ENCODE measurements around the gene GNRHR. TPM values are rescaled to one million over a fixed set of nuclear protein-coding genes. Genes with fewer than 3 reads are reported as not detected.
"Not testable (repeated sequence)": the region's sequence is repeated elsewhere in the genome, so short reads cannot be mapped to it uniquely, and the experiment has no call there.

The GNRHR gene
- total and polyA plus RNA-seq, 7 experiments from 2014 or later: not detected

GRCh38 chr4:67736262-67736661 lies 17.9 kb downstream of the GNRHR start:
- H3K27me3 ChIP-seq (ENCODE audit: control insufficient read depth in 2 of 2, insufficient read depth in 2 of 2, low read length in 2 of 2): no peaks in the 10 kb centered on the region
- ChIA-PET CTCF (interaction anchor here (0.5 kb wide), 1 partner anchor 36 kb away, joined by 4 read pairs; no protein-coding TSS in a partner anchor), POLR2A (no interaction called here)
- H3K36me3 ChIP-seq (ENCODE audit: control insufficient read depth in 2 of 3, insufficient read depth in 3 of 3, low read length in 3 of 3): no peaks in the 10 kb centered on the region
- H3K9me3 ChIP-seq (ENCODE audit: control insufficient read depth in 2 of 3, low read length in 3 of 3): no peaks in the 10 kb centered on the region
- ATAC-seq (no peak), DNase-seq (no peak)
- no peak overlapping the region for H3K4me3 ChIP-seq (ENCODE audit: low read length)
- peaks cover 0 to 7% (median 0%) of the 10 kb centered on the region in 7 donors for H3K4me1 Mint-ChIP-seq
- H3K4me1 ChIP-seq (ENCODE audit: control insufficient read depth in 2 of 2, insufficient read depth in 2 of 2, low read length in 2 of 2): no peaks in the 10 kb centered on the region
- intact Hi-C loops (cut with micrococcal nuclease): no loop called here
- H3K4me3 Mint-ChIP-seq: no peak overlapping the region
- peaks cover 0 to 5% (median 0%) of the 10 kb centered on the region in 5 donors for H3K27me3 Mint-ChIP-seq
- H3K9me3 Mint-ChIP-seq: peaks cover 0 to 2% (median 0%) of the 10 kb centered on the region in 11 donors
- peaks cover 6 to 20% (median 16%) of the 10 kb centered on the region in 5 donors for H3K36me3 Mint-ChIP-seq
- no peak overlapping the region for H3K27ac ChIP-seq (ENCODE audit: low read depth, low read length)
- no peak overlapping the region for H3K27ac Mint-ChIP-seq

DNA sequence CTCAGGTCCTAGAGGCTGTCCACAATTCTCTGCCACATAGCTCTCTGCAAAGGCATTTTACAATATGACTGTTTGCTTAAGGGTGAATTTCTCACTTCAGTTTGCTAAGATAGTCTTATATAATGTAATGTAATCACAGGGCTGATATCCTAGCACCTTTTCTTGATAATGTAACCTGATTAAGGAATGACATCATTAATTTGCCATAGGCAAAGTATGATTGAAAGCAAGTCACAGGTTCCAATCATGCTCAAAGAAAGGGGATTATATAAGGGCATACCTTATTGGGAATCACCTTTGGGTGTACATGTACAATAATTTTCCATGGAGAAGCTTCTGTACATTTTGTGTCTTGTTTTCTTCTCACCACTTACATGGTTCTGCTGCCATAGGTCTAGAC lies 18.9 kb downstream of the GNRHR start:
- H3K27me3 Mint-ChIP-seq: peaks cover 0 to 2% (median 0%) of the 10 kb centered on the region in 5 donors
- H3K27me3 ChIP-seq (ENCODE audit: control insufficient read depth in 2 of 2, insufficient read depth in 2 of 2, low read length in 2 of 2): no peaks in the 10 kb centered on the region
- H3K27ac Mint-ChIP-seq: no peak overlapping the region
- no peaks in the 10 kb centered on the region for H3K36me3 ChIP-seq (ENCODE audit: control insufficient read depth in 2 of 3, insufficient read depth in 3 of 3, low read length in 3 of 3)
- ChIA-PET POLR2A (no interaction called here), CTCF (no interaction called here)
- H3K4me1 ChIP-seq (ENCODE audit: control insufficient read depth in 2 of 2, insufficient read depth in 2 of 2, low read length in 2 of 2): no peaks in the 10 kb centered on the region
- no peak for ATAC-seq
- no peak for DNase-seq
- no peak overlapping the region for H3K27ac ChIP-seq (ENCODE audit: low read depth, low read length)
- peaks cover 0 to 7% (median 0%) of the 10 kb centered on the region in 7 donors for H3K4me1 Mint-ChIP-seq
- peaks cover 0 to 2% (median 0%) of the 10 kb centered on the region in 11 donors for H3K9me3 Mint-ChIP-seq
- no peak overlapping the region for H3K4me3 Mint-ChIP-seq
- intact Hi-C loops (cut with micrococcal nuclease): no loop called here
- H3K36me3 Mint-ChIP-seq: peaks cover 6 to 25% (median 21%) of the 10 kb centered on the region in 5 donors
- H3K9me3 ChIP-seq (ENCODE audit: control insufficient read depth in 2 of 3, low read length in 3 of 3): no peaks in the 10 kb centered on the region
- H3K4me3 ChIP-seq (ENCODE audit: low read length): no peak overlapping the region

DNA sequence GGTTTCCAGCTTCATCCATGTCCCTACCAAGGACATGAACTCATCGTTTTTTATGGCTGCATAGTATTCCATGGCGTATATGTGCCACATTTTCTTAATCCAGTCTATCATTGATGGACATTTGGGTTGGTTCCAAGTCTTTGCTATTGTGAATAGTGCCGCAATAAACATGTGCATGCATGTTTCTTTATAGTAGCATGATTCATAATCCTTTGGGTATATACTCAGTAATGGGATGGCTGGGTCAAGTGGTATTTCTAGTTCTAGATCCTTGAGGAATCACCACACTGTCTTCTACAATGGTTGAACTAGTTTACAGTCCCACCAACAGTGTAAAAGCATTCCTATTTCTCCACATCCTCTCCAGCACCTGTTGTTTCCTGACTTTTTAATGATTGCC lies 23.7 kb downstream of the GNRHR start:
- DNase-seq; H3K27ac Mint-ChIP-seq; H3K27ac ChIP-seq (ENCODE audit: low read depth, low read length); H3K9me3 ChIP-seq (ENCODE audit: control insufficient read depth in 2 of 3, low read length in 3 of 3); POLR2A ChIA-PET; H3K4me3 Mint-ChIP-seq; intact Hi-C loops (cut with micrococcal nuclease); ATAC-seq; H3K27me3 ChIP-seq (ENCODE audit: control insufficient read depth in 2 of 2, insufficient read depth in 2 of 2, low read length in 2 of 2); CTCF ChIA-PET; H3K4me3 ChIP-seq (ENCODE audit: low read length); H3K4me1 ChIP-seq (ENCODE audit: control insufficient read depth in 2 of 2, insufficient read depth in 2 of 2, low read length in 2 of 2); H3K27me3 Mint-ChIP-seq; H3K9me3 Mint-ChIP-seq; H3K36me3 ChIP-seq (ENCODE audit: control insufficient read depth in 2 of 3, insufficient read depth in 3 of 3, low read length in 3 of 3): not testable (repeated sequence)
- Mint-ChIP-seq H3K4me1 (peaks cover 0 to 10% (median 0%) of the 10 kb centered on the region in 7 donors), H3K36me3 (peaks cover 17 to 47% (median 35%) of the 10 kb centered on the region in 5 donors)

DNA sequence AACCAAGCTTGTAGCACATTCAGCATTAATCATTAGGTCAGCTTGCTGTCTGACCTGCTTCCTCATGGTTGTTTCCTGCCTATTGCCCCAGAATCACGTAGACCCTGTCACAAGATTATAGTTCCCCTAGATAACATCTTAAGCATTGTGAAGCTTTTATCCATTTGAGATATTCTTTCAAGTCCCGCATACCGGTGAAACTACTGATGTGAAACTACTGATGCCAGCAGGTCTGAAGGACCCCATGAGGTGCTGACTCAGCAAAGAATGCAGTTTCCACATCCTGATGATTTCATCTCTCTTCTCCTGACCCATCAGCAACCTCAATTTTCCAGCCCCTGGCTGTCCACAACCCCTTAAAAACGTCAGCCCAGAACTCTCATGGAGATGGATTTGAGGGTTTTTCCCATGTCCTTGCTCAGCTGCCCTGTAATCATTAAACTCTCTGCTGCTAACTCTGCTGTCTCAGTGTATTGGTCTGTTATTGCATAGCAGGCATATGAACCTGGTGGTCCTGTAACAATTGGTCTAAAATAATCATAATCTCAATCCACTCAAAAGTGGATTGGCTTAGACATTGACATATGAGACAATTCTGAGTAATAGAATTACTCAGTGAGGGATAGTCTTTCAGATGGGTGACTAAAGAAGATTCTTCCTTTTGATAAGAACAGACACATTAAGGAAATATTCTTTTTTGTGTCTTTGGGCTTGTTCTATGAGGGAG lies 26.9 kb downstream of the GNRHR start:
- CTCF ChIA-PET: interaction anchor here (0.6 kb wide), 1 partner anchor 12 kb away, joined by 3 read pairs; no protein-coding TSS in a partner anchor
- H3K9me3 ChIP-seq (ENCODE audit: control insufficient read depth in 2 of 3, low read length in 3 of 3): no peaks in the 10 kb centered on the region
- no peaks in the 10 kb centered on the region for H3K27me3 ChIP-seq (ENCODE audit: control insufficient read depth in 2 of 2, insufficient read depth in 2 of 2, low read length in 2 of 2)
- Mint-ChIP-seq H3K27ac (peak overlapping the region in 1 of 9 donors; percentile 53), H3K9me3 (peaks cover 0 to 10% (median 0%) of the 10 kb centered on the region in 11 donors), H3K4me3 (no peak overlapping the region), H3K27me3 (no peaks in the 10 kb centered on the region), H3K4me1 (peaks cover 0 to 10% (median 0%) of the 10 kb centered on the region in 7 donors), H3K36me3 (peaks cover 10 to 46% (median 27%) of the 10 kb centered on the region in 5 donors)
- intact Hi-C loops (cut with micrococcal nuclease): no loop called here
- no peaks in the 10 kb centered on the region for H3K36me3 ChIP-seq (ENCODE audit: control insufficient read depth in 2 of 3, insufficient read depth in 3 of 3, low read length in 3 of 3)
- POLR2A ChIA-PET: interaction anchor here (0.6 kb wide), 1 partner anchor 22 kb away, joined by 3 read pairs; no protein-coding TSS in a partner anchor
- H3K4me1 ChIP-seq (ENCODE audit: control insufficient read depth in 2 of 2, insufficient read depth in 2 of 2, low read length in 2 of 2): no peaks in the 10 kb centered on the region
- no peak for DNase-seq
- no peak overlapping the region for H3K27ac ChIP-seq (ENCODE audit: low read depth, low read length)
- peak; percentile 29 for ATAC-seq
- no peak overlapping the region for H3K4me3 ChIP-seq (ENCODE audit: low read length)

- H3K9me3 Mint-ChIP-seq: peaks cover 0 to 11% (median 0%) of the 10 kb centered on the region in 11 donors
- Histone ChIP-seq H3K36me3 (ENCODE audit: control insufficient read depth in 2 of 3, insufficient read depth in 3 of 3, low read length in 3 of 3) (peaks cover 0 to 5% (median 0%) of the 10 kb centered on the region in 3 experiments), H3K4me3 (ENCODE audit: low read length) (no peak overlapping the region), H3K27me3 (ENCODE audit: control insufficient read depth in 2 of 2, insufficient read depth in 2 of 2, low read length in 2 of 2) (no peaks in the 10 kb centered on the region), H3K4me1 (ENCODE audit: control insufficient read depth in 2 of 2, insufficient read depth in 2 of 2, low read length in 2 of 2) (no peaks in the 10 kb centered on the region), H3K9me3 (ENCODE audit: control insufficient read depth in 2 of 3, low read length in 3 of 3) (no peaks in the 10 kb centered on the region), H3K27ac (ENCODE audit: low read depth, low read length) (no peak overlapping the region)
- peak overlapping the region in 1 of 9 donors; percentile 28 for H3K27ac Mint-ChIP-seq
- H3K4me3 Mint-ChIP-seq: no peak overlapping the region
- peaks cover 0 to 16% (median 0%) of the 10 kb centered on the region in 7 donors for H3K4me1 Mint-ChIP-seq
- H3K36me3 Mint-ChIP-seq: peaks cover 14 to 46% (median 23%) of the 10 kb centered on the region in 5 donors
- intact Hi-C loops (cut with micrococcal nuclease): no loop called here
- no peaks in the 10 kb centered on the region for H3K27me3 Mint-ChIP-seq
- no peak for ATAC-seq
- ChIA-PET CTCF (interaction anchor here (0.6 kb wide), 1 partner anchor 27 kb away, joined by 3 read pairs; no protein-coding TSS in a partner anchor), POLR2A (no interaction called here)
- no peak for DNase-seq
These were observed 28.2 kb downstream of the GNRHR start for GRCh38 chr4:67725981-67726380.

- ChIA-PET CTCF (no interaction called here), POLR2A (no interaction called here)
- Mint-ChIP-seq H3K27ac (no peak overlapping the region), H3K27me3 (no peaks in the 10 kb centered on the region), H3K4me1 (peaks cover 0 to 20% (median 4%) of the 10 kb centered on the region in 7 donors), H3K4me3 (no peak overlapping the region), H3K9me3 (peaks cover 0 to 11% (median 0%) of the 10 kb centered on the region in 11 donors), H3K36me3 (peaks cover 14 to 47% (median 29%) of the 10 kb centered on the region in 5 donors)
- Histone ChIP-seq H3K27me3 (ENCODE audit: control insufficient read depth in 2 of 2, insufficient read depth in 2 of 2, low read length in 2 of 2) (no peaks in the 10 kb centered on the region), H3K36me3 (ENCODE audit: control insufficient read depth in 2 of 3, insufficient read depth in 3 of 3, low read length in 3 of 3) (peaks cover 0 to 13% (median 0%) of the 10 kb centered on the region in 3 experiments), H3K4me1 (ENCODE audit: control insufficient read depth in 2 of 2, insufficient read depth in 2 of 2, low read length in 2 of 2) (no peaks in the 10 kb centered on the region), H3K4me3 (ENCODE audit: low read length) (no peak overlapping the region), H3K9me3 (ENCODE audit: control insufficient read depth in 2 of 3, low read length in 3 of 3) (no peaks in the 10 kb centered on the region), H3K27ac (ENCODE audit: low read depth, low read length) (no peak overlapping the region)
- intact Hi-C loops (cut with micrococcal nuclease): no loop called here
- DNase-seq (no peak), ATAC-seq (no peak)
These were observed 29.1 kb downstream of the GNRHR start for GRCh38 chr4:67725132-67725531.

Data from naive thymus-derived CD4-positive, alpha-beta T cell (primary cell).